GM18517 (cell line): ENCODE data around the gene FNDC3B.

ENCODE experiments used
- ATAC-seq: cut with Tn5 transposase; IDR thresholded peaks from one replicate; pipeline ENCODE4 v1.9.1; 2021; ENCODE audit warnings: mild to moderate bottlenecking, moderate library complexity; ENCODE audit not compliant: unreplicated experiment

FNDC3B gene

GRCh38 chr3:172132159-172132586 lies 92.8 kb downstream of the FNDC3B start:
- no peak for ATAC-seq

DNA sequence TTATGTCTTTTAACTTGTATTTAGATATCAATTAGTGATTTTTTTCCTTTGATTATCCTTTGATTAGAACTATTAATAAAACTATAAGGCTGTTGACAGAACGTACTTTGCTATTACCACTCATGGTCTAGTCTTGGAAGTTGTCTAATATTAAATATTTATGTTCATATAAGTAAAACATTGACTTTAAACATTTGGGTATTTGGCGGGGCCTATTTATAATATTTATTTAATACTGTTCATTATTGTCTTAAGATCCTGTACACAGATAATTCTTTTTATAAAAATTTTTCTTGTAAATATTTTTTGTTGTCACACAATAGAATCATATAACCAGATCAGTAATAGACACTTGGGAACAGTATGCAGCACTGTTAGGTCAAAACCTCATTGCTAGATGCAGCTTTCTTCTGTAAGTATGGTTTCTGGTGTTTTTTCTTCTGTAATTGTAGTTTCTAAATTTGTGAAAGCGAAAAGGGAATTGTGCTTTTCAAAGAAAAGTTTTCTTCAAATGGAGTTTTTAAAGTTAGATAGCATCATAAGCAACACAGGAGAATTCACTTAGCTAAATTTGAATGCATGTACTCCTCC lies 93.4 kb downstream of the FNDC3B start:
- no peak for ATAC-seq

- no peak for ATAC-seq
Measured at GRCh38 chr3:172133838-172134237, 94.5 kb downstream of the FNDC3B start.

GRCh38 chr3:172134352-172134751 lies 95.0 kb downstream of the FNDC3B start:
- ATAC-seq, result peak; percentile 47

DNA sequence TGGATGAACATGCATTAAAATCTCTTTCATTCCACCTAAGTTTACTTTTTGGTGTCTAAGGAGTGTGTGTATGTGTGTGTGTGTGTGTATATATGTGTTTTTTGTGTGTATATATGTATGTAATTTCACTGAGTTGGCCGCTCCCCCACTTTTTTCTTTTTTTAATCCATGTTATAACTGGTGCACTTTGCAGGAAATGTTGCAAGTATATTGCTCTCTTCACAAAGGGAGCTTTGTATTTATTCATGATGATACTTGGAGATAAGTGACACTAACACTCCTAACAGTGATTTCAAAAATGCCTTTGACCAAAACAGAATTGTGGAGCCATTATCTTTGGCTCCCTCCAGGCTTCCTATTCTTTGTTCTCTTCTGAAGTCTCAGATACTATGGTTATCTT lies 95.8 kb downstream of the FNDC3B start:
- no peak for ATAC-seq

DNA sequence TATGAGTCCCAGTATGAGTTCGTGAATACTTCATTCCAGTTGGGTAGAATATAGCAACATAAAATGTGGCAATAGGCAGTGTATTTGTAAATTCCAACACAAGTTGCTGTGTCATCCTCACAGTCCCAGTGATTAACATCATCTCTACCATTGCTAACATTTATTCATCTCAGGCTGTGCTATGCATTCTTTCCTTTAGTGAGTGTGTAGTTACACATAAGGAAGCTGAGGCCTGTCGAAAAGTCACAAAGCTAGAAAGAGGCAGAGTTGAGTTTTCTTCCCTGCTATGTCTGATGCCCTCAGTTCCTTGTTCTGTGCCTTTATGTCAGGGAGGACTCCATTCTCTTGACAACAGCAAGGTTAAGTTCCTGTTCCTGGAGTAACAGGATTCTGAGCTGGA lies 96.4 kb downstream of the FNDC3B start:
- ATAC-seq, result no peak

- ATAC-seq, result no peak
Measured at GRCh38 chr3:172136330-172136729, 97.0 kb downstream of the FNDC3B start.

DNA sequence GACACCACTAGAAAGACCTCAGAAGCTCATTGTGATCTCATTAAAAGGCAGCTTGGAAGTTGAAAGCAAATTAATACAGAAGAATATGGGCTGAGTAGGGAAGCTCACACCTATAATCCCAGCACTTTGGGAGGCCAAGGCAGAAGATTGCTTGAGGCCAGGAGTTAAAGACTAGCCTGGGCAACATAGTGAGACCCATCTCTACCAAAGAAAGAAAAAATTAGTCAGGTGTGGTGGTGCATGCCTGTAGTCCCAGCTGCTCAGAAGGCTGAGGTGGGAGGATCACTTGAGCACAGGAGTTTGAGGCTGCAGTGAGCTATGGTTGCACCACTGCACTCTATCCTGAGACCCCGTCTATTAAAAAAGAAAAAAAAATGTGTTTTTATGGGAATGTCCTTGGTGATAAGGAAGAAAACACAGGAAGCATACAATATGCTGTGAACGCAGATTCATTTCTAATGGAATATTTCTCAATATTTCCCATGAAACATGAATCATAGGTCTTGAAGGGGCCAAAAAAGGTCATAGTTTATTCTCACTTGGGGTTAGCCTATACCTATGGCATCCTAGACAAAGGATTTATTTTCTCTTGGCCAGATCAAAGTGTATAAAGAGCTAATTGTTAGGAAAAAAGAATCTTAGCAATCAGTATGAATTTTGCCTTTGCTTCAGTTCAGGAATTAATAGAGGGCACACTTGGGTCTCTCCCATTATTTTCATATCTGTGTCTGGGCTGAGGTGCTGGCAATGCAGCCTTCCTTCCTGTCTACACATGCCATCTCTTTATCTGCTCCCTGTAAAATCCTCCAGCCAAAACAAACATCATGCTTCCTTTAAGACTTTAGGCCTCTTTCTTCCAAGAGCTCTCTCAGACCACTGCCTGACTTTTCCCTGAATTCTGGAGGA lies 98.2 kb downstream of the FNDC3B start:
- no peak for ATAC-seq

DNA sequence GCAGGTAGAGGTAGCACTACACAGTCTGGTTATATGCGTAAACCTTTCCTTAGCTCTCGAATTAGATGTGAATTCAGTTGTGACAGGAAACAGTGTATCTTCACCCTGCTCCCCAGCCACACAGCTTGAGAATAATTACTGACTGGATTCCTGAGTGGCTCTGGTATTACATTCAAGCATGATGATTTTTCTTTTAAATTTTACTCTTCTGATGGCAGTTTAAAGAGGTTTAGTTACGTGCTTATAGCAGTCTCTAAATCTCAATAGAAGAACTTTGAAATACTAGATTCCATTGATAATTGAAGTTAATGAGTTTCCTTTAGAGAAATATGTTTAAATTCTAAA lies 98.8 kb downstream of the FNDC3B start:
- ATAC-seq, result no peak

GRCh38 chr3:172138792-172139507 lies 99.6 kb downstream of the FNDC3B start:
- ATAC-seq, result peak; percentile 35

DNA sequence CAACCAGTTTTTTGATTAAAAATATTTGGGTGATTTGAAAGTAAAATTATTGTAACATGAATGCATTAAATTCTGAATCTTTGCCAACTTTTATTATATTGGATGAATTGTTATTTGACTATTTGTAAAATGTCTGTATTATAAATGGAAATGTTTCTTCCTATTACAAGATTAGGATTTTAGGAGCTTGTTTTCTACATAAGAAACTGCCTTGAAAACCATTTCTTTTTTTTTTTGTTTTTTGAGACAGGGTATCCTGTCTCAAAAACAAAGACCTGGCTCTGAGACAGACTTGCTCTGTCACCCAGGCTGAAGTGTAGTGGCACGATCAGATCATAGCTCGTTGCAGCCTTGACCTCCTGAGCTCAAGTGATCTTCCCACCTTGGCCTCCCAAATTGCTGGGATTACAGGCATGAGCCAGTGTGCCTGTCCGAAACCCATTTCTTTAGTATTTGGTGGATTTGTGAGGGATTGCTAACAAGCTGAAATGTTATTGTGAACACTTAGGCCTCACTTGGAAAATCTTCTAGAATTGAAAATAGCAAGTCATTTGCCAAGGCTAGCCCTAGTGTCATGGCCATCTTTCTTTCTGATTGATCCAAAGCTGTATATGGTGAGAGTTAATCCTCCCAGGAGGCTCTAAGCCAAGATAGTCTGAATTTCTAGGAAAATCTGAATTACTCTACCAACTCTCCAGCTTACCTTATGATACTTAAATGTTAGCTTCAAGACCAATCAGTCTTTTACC lies 100.3 kb downstream of the FNDC3B start:
- ATAC-seq, result no peak

GRCh38 chr3:172140499-172141391 lies 101.4 kb downstream of the FNDC3B start:
- no peak for ATAC-seq

- peak; percentile 80 for ATAC-seq
Measured at GRCh38 chr3:172142051-172142863, 102.9 kb downstream of the FNDC3B start.

DNA sequence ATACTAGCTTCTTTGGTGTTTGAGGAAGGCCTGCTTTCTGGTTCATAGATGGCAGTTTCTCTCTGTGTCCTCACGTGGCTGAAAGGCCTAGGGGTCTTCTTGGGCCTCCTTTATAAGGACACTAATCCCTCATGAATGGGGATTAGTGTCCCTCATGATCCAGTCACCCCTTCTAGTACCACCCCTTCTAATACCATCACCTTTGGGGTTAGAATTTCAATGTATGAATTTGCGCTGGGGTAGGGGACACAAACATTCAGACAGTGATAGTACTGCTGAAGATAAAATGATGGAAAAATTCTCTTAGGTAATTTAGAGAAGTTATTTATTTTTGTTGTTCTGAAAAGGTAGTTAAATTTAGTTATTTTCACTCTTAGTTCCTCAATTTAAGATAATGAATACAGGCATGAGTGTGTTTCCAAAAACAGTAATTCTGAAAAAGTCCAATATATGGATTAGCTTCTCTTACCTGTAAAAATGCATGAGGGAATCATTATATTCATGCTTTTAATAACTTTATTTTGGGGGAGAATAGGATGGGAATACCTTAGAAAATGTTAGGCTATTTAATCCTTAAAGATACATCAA lies 103.6 kb downstream of the FNDC3B start:
- ATAC-seq, result peak; percentile 3

DNA sequence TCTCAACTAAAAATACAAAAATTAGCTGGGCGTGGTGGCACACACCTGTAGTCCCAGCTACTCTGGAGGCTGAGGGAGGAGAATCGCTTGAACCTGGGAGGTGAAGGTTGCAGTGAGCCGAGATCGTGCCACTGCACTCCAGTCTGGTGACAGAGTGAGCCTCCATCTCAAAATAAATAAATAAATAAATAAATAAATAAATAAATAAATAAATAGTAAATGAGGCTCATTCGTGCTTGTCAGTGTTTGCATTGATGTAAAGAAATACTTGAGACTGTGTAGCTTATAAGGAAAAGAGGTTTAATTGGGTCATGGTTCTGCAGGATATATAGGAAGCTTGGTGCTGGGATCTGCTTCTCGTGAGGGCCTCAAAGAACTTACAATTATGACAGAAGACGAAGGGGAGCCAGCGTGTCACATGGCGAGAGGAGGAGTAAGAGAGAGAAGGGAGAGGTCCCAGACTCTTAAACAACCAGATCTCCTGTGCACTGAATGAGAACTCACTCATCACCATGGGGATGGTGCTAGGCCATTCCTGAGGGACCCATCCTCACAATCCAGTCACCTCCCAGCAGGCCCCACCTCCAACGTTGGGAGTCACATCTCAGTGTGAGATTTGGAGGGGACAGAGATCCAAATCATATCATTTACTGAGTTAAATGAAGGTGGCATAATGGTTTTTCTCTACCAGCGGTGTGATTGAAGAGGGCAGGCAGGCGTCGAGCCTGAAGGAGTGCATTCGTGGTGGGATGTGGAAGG lies 104.5 kb downstream of the FNDC3B start:
- ATAC-seq, result no peak

DNA sequence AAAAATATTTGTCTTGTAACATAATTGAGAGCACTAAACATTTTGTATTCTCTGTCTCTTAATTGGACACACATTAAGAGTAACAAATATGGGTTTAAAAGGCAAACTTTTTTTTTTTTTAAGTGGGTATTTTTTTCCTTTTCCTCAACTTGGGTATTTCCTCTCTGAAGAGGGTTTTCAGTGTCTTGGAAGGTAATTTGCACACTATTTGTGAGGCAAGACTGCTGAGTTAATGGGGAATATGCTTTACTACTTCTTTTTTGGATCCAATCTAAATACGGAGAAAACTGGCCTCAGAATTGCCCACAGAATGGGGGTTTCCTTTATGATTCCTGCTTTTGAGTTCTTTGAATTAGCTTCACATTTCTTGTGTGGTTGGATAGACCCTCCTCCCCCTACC lies 105.2 kb downstream of the FNDC3B start:
- no peak for ATAC-seq

DNA sequence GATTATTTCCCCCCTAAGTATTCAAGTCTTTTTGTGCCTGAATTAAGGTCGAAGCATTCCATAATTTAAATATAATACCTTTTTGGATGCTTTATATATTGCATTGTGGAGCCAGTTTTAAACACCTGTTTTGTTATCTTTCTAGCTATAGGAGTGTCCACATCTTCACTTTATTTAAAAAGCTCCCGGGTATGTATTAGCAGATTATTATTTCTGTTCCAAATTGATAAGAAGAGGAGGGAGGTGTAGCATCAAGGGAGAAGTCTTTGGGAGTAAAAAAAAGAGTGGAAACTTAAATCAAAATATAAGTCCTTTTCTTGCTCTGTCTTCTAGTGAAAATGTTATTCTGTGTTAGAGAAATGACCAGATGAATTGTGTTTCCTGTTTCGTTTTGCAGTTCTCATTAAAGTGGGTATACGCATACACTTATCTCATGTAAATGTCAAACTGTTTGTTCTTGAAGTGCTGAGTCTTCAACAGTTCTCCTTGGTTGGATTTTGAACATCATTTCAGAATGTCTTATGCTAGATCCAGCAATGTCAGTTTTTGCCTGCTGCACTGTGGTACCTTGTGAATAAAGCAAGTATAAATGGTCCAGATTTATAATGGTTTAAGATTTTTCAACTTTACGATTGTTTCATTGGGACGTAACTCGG lies 105.8 kb downstream of the FNDC3B start:
- peak; percentile 46 for ATAC-seq

- no peak for ATAC-seq
Measured at GRCh38 chr3:172146349-172146748, 107.0 kb downstream of the FNDC3B start.
